H1 (cell line): ENCODE results near the gene SMG7. TPM values are rescaled to one million over a fixed set of nuclear protein-coding genes. Genes with fewer than 3 reads are reported as not detected.

Experiments
- CTCF ChIA-PET: fragments of 300-600 bp; sonication (Branson Sonifier 250); formaldehyde crosslinking; loops from one replicate; lab custom pipeline; 2021; ENCODE audit not compliant: partially characterized antibody; lab: Charles Lee
- POLR2A ChIA-PET: fragments of 300-600 bp; sonication (Branson Sonifier 250); formaldehyde crosslinking; loops from one replicate; lab custom pipeline; 2021; ENCODE audit warnings: inconsistent platforms; ENCODE audit not compliant: partially characterized antibody; lab: Charles Lee
- DNase-seq, 2 experiments: peaks; one replicate each; pipeline versions ENCODE4 v3.0.0 to v3.0.0-alpha.2; 2010 to 2022; ENCODE audit warnings: low spot score in 2 of 2, low read depth in 1 of 2, mixed read lengths in 1 of 2
- FAIRE-seq: peaks from 2 replicates; lab custom pipeline; 2011; peaks lifted over from hg19 to GRCh38; lab: Jason Lieb, UNC
- H2AFZ ChIP-seq: 2 replicates; pipeline ENCODE4 v1.8.1; 2012; ENCODE audit warnings: low read length, inconsistent platforms
- H2AK5ac ChIP-seq: 2 replicates; pipeline ENCODE4 v1.6.1; 2013; ENCODE audit warnings: low read depth, low read length
- H2BK120ac ChIP-seq: replicated peaks from 2 replicates; pipeline ENCODE3; 2013; ENCODE audit warnings: low read depth, low read length, inconsistent platforms
- H2BK12ac ChIP-seq: 2 replicates; pipeline ENCODE4 v1.6.1; 2013; ENCODE audit warnings: low read depth, low read length
- H2BK15ac ChIP-seq: 2 replicates; pipeline ENCODE4 v1.6.1; 2013; ENCODE audit warnings: low read length
- H2BK20ac ChIP-seq: 2 replicates; pipeline ENCODE4 v1.6.1; 2013; ENCODE audit warnings: low read length
- H2BK5ac ChIP-seq: 2 replicates; pipeline ENCODE4 v1.6.1; 2013; ENCODE audit warnings: low read depth, low read length
- H3K14ac ChIP-seq: 2 replicates; pipeline ENCODE4 v1.6.1; 2013; ENCODE audit warnings: inconsistent platforms; ENCODE audit not compliant: insufficient read length
- H3K18ac ChIP-seq: 2 replicates; pipeline ENCODE4 v1.6.1; 2013; ENCODE audit warnings: low read length; ENCODE audit errors: extremely low read depth
- H3K23ac ChIP-seq: 2 replicates; pipeline ENCODE4 v1.6.1; 2013; ENCODE audit warnings: inconsistent platforms; ENCODE audit not compliant: insufficient read length
- H3K23me2 ChIP-seq: 2 replicates; pipeline ENCODE4 v1.6.1; 2013; ENCODE audit warnings: low read depth, low read length
- H3K27ac ChIP-seq: 2 replicates; pipeline ENCODE4 v1.6.1; 2011; ENCODE audit warnings: low read depth, low read length, inconsistent platforms
- H3K27me3 ChIP-seq, 4 experiments: replicated peaks in 1 of 4; 1 replicate in 1 of 4; 2 replicates in 3 of 4; pipeline versions ENCODE4 v1.6.1 to v1.8.1; 2011 to 2013; ENCODE audit warnings: low read length in 3 of 4, mild to moderate bottlenecking in 3 of 4, inconsistent platforms in 2 of 4, mixed read lengths in 2 of 4, moderate library complexity in 1 of 4; ENCODE audit not compliant: control insufficient read depth in 3 of 4, insufficient read depth in 3 of 4; ENCODE audit errors: extremely low read depth in 1 of 4
- H3K36me3 ChIP-seq, 4 experiments: 2 replicates each; pipeline versions ENCODE4 v1.6.1 to v1.8.1; 2011 to 2013; ENCODE audit warnings: mild to moderate bottlenecking in 4 of 4, low read length in 3 of 4, moderate library complexity in 2 of 4, control low read depth in 1 of 4, inconsistent platforms in 1 of 4; ENCODE audit not compliant: insufficient read depth in 4 of 4, control insufficient read depth in 2 of 4
- H3K4ac ChIP-seq: replicated peaks from 2 replicates; pipeline ENCODE3; 2013; ENCODE audit warnings: low read length, low read depth, mixed read lengths, inconsistent platforms; ENCODE audit not compliant: insufficient read length
- H3K4me1 ChIP-seq, 4 experiments: replicated peaks in 1 of 4; 1 replicate in 1 of 4; 2 replicates in 3 of 4; pipeline versions ENCODE4 v1.6.1 to v1.8.1; 2011 to 2013; ENCODE audit warnings: low read length in 3 of 4, inconsistent platforms in 2 of 4, mixed read lengths in 1 of 4; ENCODE audit not compliant: insufficient read depth in 4 of 4, control insufficient read depth in 3 of 4
- H3K4me2 ChIP-seq, 2 experiments: 2 replicates each; pipeline versions ENCODE4 v1.6.1 to v1.8.1; 2011 to 2013; ENCODE audit warnings: low read depth in 2 of 2, low read length in 2 of 2, control low read depth in 1 of 2, inconsistent platforms in 1 of 2, mild to moderate bottlenecking in 1 of 2; ENCODE audit not compliant: insufficient read depth in 1 of 2
- H3K4me3 ChIP-seq, 4 experiments: fragments of 200-600, 300-600 bp in 1 of 4; sonication (generic), shearing (Covaris generic), sonication (Bioruptor Twin) in 1 of 4; 2 replicates each; pipeline versions ENCODE4 v1.5.1 to v1.8.1; 2011 to 2016; ENCODE audit warnings: low read length in 4 of 4, low read depth in 3 of 4, control low read depth in 2 of 4, inconsistent platforms in 2 of 4, mild to moderate bottlenecking in 2 of 4, mixed read lengths in 1 of 4, moderate library complexity in 1 of 4; ENCODE audit not compliant: insufficient read depth in 2 of 4; ENCODE audit errors: extremely low read depth in 1 of 4
- H3K56ac ChIP-seq: replicated peaks from 2 replicates; pipeline ENCODE3; 2013; ENCODE audit warnings: low read depth, mild to moderate bottlenecking, mixed read lengths, low read length, inconsistent platforms; ENCODE audit not compliant: insufficient read length
- H3K79me1 ChIP-seq: 2 replicates; pipeline ENCODE4 v1.6.1; 2013; ENCODE audit warnings: low read depth, low read length, control low read depth
- H3K79me2 ChIP-seq, 2 experiments: 2 replicates each; pipeline versions ENCODE4 v1.6.1 to v1.8.1; 2012 to 2013; ENCODE audit warnings: low read length in 2 of 2, mild to moderate bottlenecking in 2 of 2, inconsistent platforms in 1 of 2; ENCODE audit not compliant: insufficient read depth in 2 of 2, control insufficient read depth in 1 of 2
- H3K9ac ChIP-seq, 4 experiments: replicated peaks in 1 of 4; 1 replicate in 1 of 4; 2 replicates in 3 of 4; pipeline versions ENCODE4 v1.6.1 to v1.8.1; 2011 to 2013; ENCODE audit warnings: low read depth in 3 of 4, low read length in 3 of 4, control low read depth in 2 of 4, mild to moderate bottlenecking in 2 of 4, moderate library complexity in 2 of 4, inconsistent platforms in 1 of 4; ENCODE audit errors: extremely low read depth in 1 of 4
- H3K9me3 ChIP-seq, 2 experiments: 2 replicates each; pipeline versions ENCODE4 v1.6.1 to v1.8.1; 2012 to 2013; ENCODE audit warnings: mild to moderate bottlenecking in 2 of 2, moderate library complexity in 2 of 2, control low read depth in 1 of 2, inconsistent platforms in 1 of 2, low read depth in 1 of 2, low read length in 1 of 2, mixed read lengths in 1 of 2; ENCODE audit not compliant: insufficient read depth in 2 of 2
- H4K20me1 ChIP-seq, 2 experiments: replicated peaks in 1 of 2; 2 replicates each; pipeline versions ENCODE3 to v1.8.1; 2011 to 2013; ENCODE audit warnings: inconsistent platforms in 2 of 2, low read length in 2 of 2, mild to moderate bottlenecking in 1 of 2; ENCODE audit not compliant: insufficient read depth in 2 of 2, control insufficient read depth in 1 of 2
- H4K5ac ChIP-seq: 2 replicates; pipeline ENCODE4 v1.6.1; 2013; ENCODE audit warnings: low read length, low read depth, mixed read lengths, inconsistent platforms; ENCODE audit not compliant: insufficient read length
- H4K8ac ChIP-seq: 2 replicates; pipeline ENCODE4 v1.8.0; 2013; ENCODE audit warnings: mild to moderate bottlenecking, moderate library complexity, low read length, inconsistent platforms; ENCODE audit not compliant: insufficient read depth; ENCODE audit errors: extremely low read depth
- H4K91ac ChIP-seq: replicated peaks from 2 replicates; pipeline ENCODE3; 2013; ENCODE audit warnings: low read length, mixed read lengths, inconsistent platforms; ENCODE audit not compliant: insufficient read length
- ASH2L ChIP-seq: fragments of 200-600, 300-600 bp; sonication (generic); IDR thresholded peaks from one replicate; pipeline ENCODE4 v1.7.1; 2017; ENCODE audit warnings: low read length
- BACH1 ChIP-seq: IDR thresholded peaks from 2 replicates; pipeline ENCODE4 v1.6.1; 2012; ENCODE audit warnings: low read length, improper control_type of control experiment
- BRCA1 ChIP-seq: IDR thresholded peaks from 2 replicates; pipeline ENCODE4 v1.6.1; 2012; ENCODE audit warnings: low read depth, low read length, improper control_type of control experiment
- CREB1 ChIP-seq: IDR thresholded peaks from 2 replicates; pipeline ENCODE4 v1.6.1; 2012; ENCODE audit warnings: inconsistent platforms
- GABPA ChIP-seq: IDR thresholded peaks from 2 replicates; pipeline ENCODE4 v1.6.1; 2011; ENCODE audit warnings: mild to moderate bottlenecking, low read length, moderate library complexity, borderline replicate concordance; ENCODE audit not compliant: insufficient read depth
- HDAC2 ChIP-seq, 2 experiments: fragments of 300-600 bp in 1 of 2; sonication (generic) in 1 of 2; IDR thresholded peaks; 2 replicates each; pipeline ENCODE4 v1.6.1; 2011 to 2012; ENCODE audit warnings: low read depth in 2 of 2, low read length in 2 of 2, mild to moderate bottlenecking in 2 of 2, moderate library complexity in 2 of 2, borderline replicate concordance in 1 of 2, inconsistent platforms in 1 of 2
- JUN ChIP-seq: IDR thresholded peaks from 2 replicates; pipeline ENCODE4 v1.6.1; 2011; ENCODE audit warnings: low read depth, mild to moderate bottlenecking, improper control_type of control experiment, low read length
- POLR2A ChIP-seq, 2 experiments: IDR thresholded peaks; 1 replicate in 1 of 2; 2 replicates in 1 of 2; pipeline ENCODE4 v1.6.1; 2011; ENCODE audit warnings: low read depth in 2 of 2, low read length in 2 of 2, mild to moderate bottlenecking in 2 of 2; ENCODE audit errors: control extremely low read depth in 1 of 2
- RXRA ChIP-seq: IDR thresholded peaks from 2 replicates; pipeline ENCODE4 v1.6.1; 2011; ENCODE audit warnings: low read depth, mild to moderate bottlenecking, low read length, moderate library complexity; ENCODE audit not compliant: insufficient read depth
- SP2 ChIP-seq: IDR thresholded peaks from 2 replicates; pipeline ENCODE4 v1.6.1; 2012; ENCODE audit warnings: mild to moderate bottlenecking, low read length, inconsistent platforms
- SP4 ChIP-seq: IDR thresholded peaks from 2 replicates; pipeline ENCODE4 v1.6.1; 2012; ENCODE audit warnings: low read length, inconsistent platforms
- SUZ12 ChIP-seq: fragments of 200-600 bp; sonication (generic); IDR thresholded peaks from 2 replicates; pipeline ENCODE4 v1.6.1; 2012; ENCODE audit warnings: mild to moderate bottlenecking, inconsistent platforms, low read length, moderate library complexity, mixed read lengths
- TBP ChIP-seq: IDR thresholded peaks from 2 replicates; pipeline ENCODE4 v1.6.1; 2011; ENCODE audit warnings: low read depth, low read length, improper control_type of control experiment
- WGBS, 2 experiments: shearing (Covaris generic) in 1 of 2; methylation state at CpG; one replicate each; pipeline versions ENCODE4 v1.1.6 to v1.1.7; 2013 to 2015; ENCODE audit warnings: low lambda C conversion rate in 2 of 2, mixed read lengths in 2 of 2, inconsistent platforms in 1 of 2, low coverage in 1 of 2, missing lambda C conversion rate in 1 of 2; ENCODE audit not compliant: insufficient replicate concordance in 2 of 2, insufficient coverage in 1 of 2, insufficient read length in 1 of 2; ENCODE audit errors: extremely low coverage in 1 of 2, missing lambda C conversion rate in 1 of 2; 5-methylcytosine and 5-hydroxymethylcytosine counted together
- polyA plus RNA-seq, 7 experiments: library from polyadenylated mRNA; depleted of rRNA in 3 of 7; stranded (reverse) in 5 of 7; unstranded in 2 of 7; fragments of >200 nt in 5 of 7; fragments of 200-250 nt in 2 of 7; gene quantifications; 1 replicate in 5 of 7; 2 replicates in 1 of 7; 4 replicates in 1 of 7; pipeline versions ENCODE4 v1.2.1 to v1.2.3, GENCODE V29; 2011 to 2013; ENCODE audit warnings: missing spikeins in 2 of 7, mixed read lengths in 2 of 7
- total RNA-seq: library from RNA; stranded (reverse); fragmentation: NEBNext Ultra II Directional; extraction: Animal tissue kit (Norgen Biotek cat#: 25700); gene quantifications from 2 replicates; pipeline ENCODE4 v1.2.1, GENCODE V29; 2021
- TF ChIP-seq, protein P1 (sequence below): IDR thresholded peaks from 2 replicates; pipeline ENCODE4 v1.6.1; 2012; ENCODE audit warnings: low read length, inconsistent platforms

The SMG7 gene
- total and polyA plus RNA-seq, 2 of the 8 experiments (the other 6 are each of a cell fraction or from before 2014, with no cell fraction given) = 39.3 to 65.6 TPM

- no peak overlapping the region for H2BK15ac ChIP-seq
- no peak overlapping the region for H3K23ac ChIP-seq
- 90% methylated on average over 11 of the region's 11 CpGs; no CpG with 5 or more reads in 1 of the 2 experiments for WGBS, 2 experiments
- POLR2A ChIA-PET = interaction anchor here (1.5 kb wide), 1 partner anchor 19 kb away, joined by 4 read pairs; no protein-coding TSS in a partner anchor
- H2BK120ac ChIP-seq = no peak overlapping the region
- peaks cover 3 to 95% of the 10 kb centered on the region in 2 experiments; a peak in 3 of 4 replicates for H3K79me2 ChIP-seq
- H3K79me1 ChIP-seq = no peaks in the 10 kb centered on the region; the same call in 1 of the 2 replicates
- H3K4ac ChIP-seq = no peak overlapping the region
- H3K27me3 ChIP-seq = no peaks in the 10 kb centered on the region
- H3K4me3 ChIP-seq = no peak overlapping the region
- DNase-seq = no peak
- H2BK5ac ChIP-seq = no peak overlapping the region
- FAIRE-seq = no peak
- H3K36me3 ChIP-seq = no peaks in the 10 kb centered on the region
- H3K18ac ChIP-seq = no peak overlapping the region
- no peak overlapping the region for H2AFZ ChIP-seq
- H3K23me2 ChIP-seq = no peaks in the 10 kb centered on the region
- no peak overlapping the region for H3K9ac ChIP-seq
- no peak overlapping the region for H3K56ac ChIP-seq
- no peaks in the 10 kb centered on the region for H3K9me3 ChIP-seq
- H4K20me1 ChIP-seq = peaks cover 4 to 9% of the 10 kb centered on the region in 2 experiments
- H3K27ac ChIP-seq = no peak overlapping the region
- no peak overlapping the region for H4K8ac ChIP-seq
- no peak overlapping the region for H4K5ac ChIP-seq
- H2AK5ac ChIP-seq = no peak overlapping the region
- H3K14ac ChIP-seq = no peak overlapping the region
- no peak overlapping the region for H3K4me2 ChIP-seq
- peaks cover 2 to 8% (median 3%) of the 10 kb centered on the region in 4 experiments for H3K4me1 ChIP-seq
- H2BK20ac ChIP-seq = no peak overlapping the region
- no peak overlapping the region for H2BK12ac ChIP-seq
- CTCF ChIA-PET = no interaction called here
- no peak overlapping the region for H4K91ac ChIP-seq
- TF ChIP-seq SP2 (no peak), ASH2L (no peak), JUN (no peak), POLR2A (IDR thresholded peaks at IDR 0.05; ENCODE audit: control extremely low read depth in 1 of 2, low read depth in 2 of 2, low read length in 2 of 2) (no peak), RXRA (no peak), HDAC2 (IDR thresholded peaks at IDR 0.05; ENCODE audit: borderline replicate concordance in 1 of 2, low read depth in 2 of 2, low read length in 2 of 2) (no peak), GABPA (no peak), BRCA1 (no peak), TBP (no peak), CREB1 (no peak), SUZ12 (no peak), BACH1 (no peak), SP4 (no peak)
- TF ChIP-seq, protein P1, sequence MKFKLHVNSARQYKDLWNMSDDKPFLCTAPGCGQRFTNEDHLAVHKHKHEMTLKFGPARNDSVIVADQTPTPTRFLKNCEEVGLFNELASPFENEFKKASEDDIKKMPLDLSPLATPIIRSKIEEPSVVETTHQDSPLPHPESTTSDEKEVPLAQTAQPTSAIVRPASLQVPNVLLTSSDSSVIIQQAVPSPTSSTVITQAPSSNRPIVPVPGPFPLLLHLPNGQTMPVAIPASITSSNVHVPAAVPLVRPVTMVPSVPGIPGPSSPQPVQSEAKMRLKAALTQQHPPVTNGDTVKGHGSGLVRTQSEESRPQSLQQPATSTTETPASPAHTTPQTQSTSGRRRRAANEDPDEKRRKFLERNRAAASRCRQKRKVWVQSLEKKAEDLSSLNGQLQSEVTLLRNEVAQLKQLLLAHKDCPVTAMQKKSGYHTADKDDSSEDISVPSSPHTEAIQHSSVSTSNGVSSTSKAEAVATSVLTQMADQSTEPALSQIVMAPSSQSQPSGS = no peak
Observed at GRCh38 chr1:183495420-183495819, 23.1 kb downstream of the SMG7 start.
